Peyer's patch (tissue), 4 donors: ENCODE measurements around the gene STAG1.

Source experiments
- CTCF ChIP-seq, 6 experiments: fragments of 450-650 bp in 4 of 6; fragments of 200-600 bp in 2 of 6; sonication (generic) in 1 of 6; IDR thresholded peaks; one replicate each; pipeline ENCODE4 v1.5.1; 2017 to 2019; ENCODE audit warnings: antibody characterized with exemption in 6 of 6, mild to moderate bottlenecking in 3 of 6, moderate library complexity in 1 of 6
- POLR2A ChIP-seq, 2 donors: fragments of 450-650 bp; IDR thresholded peaks; one replicate each; pipeline ENCODE4 v1.5.1; 2017; ENCODE audit warnings: antibody characterized with exemption in 2 of 2, mild to moderate bottlenecking in 2 of 2, moderate library complexity in 2 of 2

- TF ChIP-seq CTCF (IDR thresholded peaks at IDR 0.05) (no peak), POLR2A (IDR thresholded peaks at IDR 0.05) (no peak)
Measured at GRCh38 chr3:136396916-136397315, 355.3 kb downstream of the STAG1 start.
